H9 (cell line): ENCODE data around the gene RAB5IF. TPM values are rescaled to one million over a fixed set of nuclear protein-coding genes. Genes with fewer than 3 reads are reported as not detected.

Experiments used
- DNase-seq: peaks from one replicate; pipeline ENCODE4 v3.0.0-alpha.2; 2017
- H2AFZ ChIP-seq: one replicate; pipeline ENCODE4 v1.6.1; 2013; ENCODE audit warnings: mild to moderate bottlenecking, low read length, control low read depth, moderate library complexity
- H2AK5ac ChIP-seq: 2 replicates; pipeline ENCODE4 v1.6.1; 2013; ENCODE audit warnings: low read length, control low read depth, mixed read lengths; ENCODE audit not compliant: insufficient read length
- H2BK120ac ChIP-seq: one replicate; pipeline ENCODE4 v1.6.1; 2013; ENCODE audit warnings: low read depth, mild to moderate bottlenecking, low read length, control low read depth, inconsistent platforms; ENCODE audit not compliant: poor library complexity, severe bottlenecking
- H2BK12ac ChIP-seq: 2 replicates; pipeline ENCODE4 v1.6.1; 2013; ENCODE audit warnings: low read length, control low read depth, mixed read lengths, low read depth; ENCODE audit not compliant: insufficient read length
- H2BK15ac ChIP-seq: 2 replicates; pipeline ENCODE4 v1.6.1; 2013; ENCODE audit warnings: low read depth, low read length, control low read depth
- H2BK20ac ChIP-seq: one replicate; pipeline ENCODE4 v1.6.1; 2013; ENCODE audit warnings: low read depth, mild to moderate bottlenecking, low read length, control low read depth, inconsistent platforms; ENCODE audit not compliant: poor library complexity, severe bottlenecking
- H2BK5ac ChIP-seq: 2 replicates; pipeline ENCODE4 v1.6.1; 2013; ENCODE audit warnings: low read length, control low read depth, mixed read lengths; ENCODE audit not compliant: insufficient read length
- H3K14ac ChIP-seq: 2 replicates; pipeline ENCODE4 v1.6.1; 2013; ENCODE audit warnings: low read length, control low read depth; ENCODE audit not compliant: insufficient read depth
- H3K18ac ChIP-seq: 2 replicates; pipeline ENCODE4 v1.6.1; 2013; ENCODE audit warnings: low read depth, mild to moderate bottlenecking, mixed read lengths, low read length, control low read depth; ENCODE audit not compliant: insufficient read length
- H3K23ac ChIP-seq: 2 replicates; pipeline ENCODE4 v1.6.1; 2013; ENCODE audit warnings: low read length, control low read depth, mixed read lengths, low read depth; ENCODE audit not compliant: insufficient read length
- H3K23me2 ChIP-seq: 2 replicates; pipeline ENCODE4 v1.6.1; 2013; ENCODE audit warnings: low read depth, mild to moderate bottlenecking, mixed read lengths, low read length, control low read depth; ENCODE audit not compliant: insufficient read length, poor library complexity, severe bottlenecking
- H3K27ac ChIP-seq: 2 replicates; pipeline ENCODE4 v1.5.1; 2013; ENCODE audit warnings: low read length, control low read depth, mixed read lengths, low read depth; ENCODE audit not compliant: insufficient read length
- H3K27me3 ChIP-seq: 2 replicates; pipeline ENCODE4 v1.6.1; 2013; ENCODE audit warnings: low read length, control low read depth, inconsistent platforms; ENCODE audit not compliant: insufficient read depth
- H3K4ac ChIP-seq: 2 replicates; pipeline ENCODE4 v1.6.1; 2013; ENCODE audit warnings: low read depth, mild to moderate bottlenecking, control low read depth, inconsistent platforms, low read length, moderate library complexity
- H3K4me1 ChIP-seq: 2 replicates; pipeline ENCODE4 v1.6.1; 2013; ENCODE audit warnings: low read length, control low read depth, inconsistent platforms; ENCODE audit not compliant: insufficient read depth
- H3K4me2 ChIP-seq: 2 replicates; pipeline ENCODE4 v1.6.1; 2013; ENCODE audit warnings: low read length, control low read depth, mixed read lengths; ENCODE audit not compliant: insufficient read length, insufficient read depth
- H3K56ac ChIP-seq: 2 replicates; pipeline ENCODE4 v1.6.1; 2013; ENCODE audit warnings: low read depth, mild to moderate bottlenecking, mixed read lengths, low read length, control low read depth; ENCODE audit not compliant: insufficient read length
- H3K79me1 ChIP-seq: 2 replicates; pipeline ENCODE4 v1.6.1; 2013; ENCODE audit warnings: low read depth, mild to moderate bottlenecking, moderate library complexity, low read length, control low read depth, inconsistent platforms; ENCODE audit not compliant: insufficient read depth, poor library complexity, severe bottlenecking
- H3K79me2 ChIP-seq: 2 replicates; pipeline ENCODE4 v1.6.1; 2013; ENCODE audit warnings: low read length, control low read depth, inconsistent platforms; ENCODE audit not compliant: insufficient read depth
- H3K9ac ChIP-seq: 2 replicates; pipeline ENCODE4 v1.6.1; 2013; ENCODE audit warnings: low read length, control low read depth, mixed read lengths; ENCODE audit not compliant: insufficient read length; ENCODE audit errors: extremely low read depth
- H3K9me3 ChIP-seq: one replicate; pipeline ENCODE4 v1.6.1; 2013; ENCODE audit warnings: low read depth, low read length, inconsistent platforms; ENCODE audit not compliant: control insufficient read depth
- H3T11ph ChIP-seq: one replicate; pipeline ENCODE4 v1.6.1; 2013; ENCODE audit warnings: mild to moderate bottlenecking, low read length, control low read depth, inconsistent platforms
- H4K20me1 ChIP-seq: one replicate; pipeline ENCODE4 v1.6.1; 2013; ENCODE audit not compliant: control insufficient read depth, insufficient read length, insufficient read depth
- H4K5ac ChIP-seq: 2 replicates; pipeline ENCODE4 v1.6.1; 2013; ENCODE audit warnings: low read depth, mild to moderate bottlenecking, mixed read lengths, low read length, control low read depth; ENCODE audit not compliant: insufficient read length
- H4K8ac ChIP-seq: replicated peaks from 2 replicates; pipeline ENCODE4 v1.6.1; 2013; ENCODE audit warnings: low read length, control low read depth, mixed read lengths, low read depth; ENCODE audit not compliant: insufficient read length
- H4K91ac ChIP-seq: 2 replicates; pipeline ENCODE4 v1.6.1; 2013; ENCODE audit warnings: low read depth, mild to moderate bottlenecking, moderate library complexity, mixed read lengths, low read length, control low read depth; ENCODE audit not compliant: insufficient read length
- H3K27ac Mint-ChIP-seq, 3 experiments: 2 replicates in 2 of 3; 3 replicates in 1 of 3; pipeline ENCODE4 v1.8.0; 2020 to 2021; ENCODE audit warnings: mixed read lengths in 3 of 3, mild to moderate bottlenecking in 1 of 3, moderate library complexity in 1 of 3
- H3K27me3 Mint-ChIP-seq: 2 replicates; pipeline ENCODE4 v1.8.0; 2021; ENCODE audit warnings: low read depth, mild to moderate bottlenecking, moderate library complexity, mixed read lengths
- H3K36me3 Mint-ChIP-seq, 3 experiments: 2 replicates in 2 of 3; 3 replicates in 1 of 3; pipeline ENCODE4 v1.8.0; 2020 to 2021; ENCODE audit warnings: low read depth in 3 of 3, mixed read lengths in 3 of 3; ENCODE audit not compliant: insufficient read depth in 1 of 3
- H3K4me1 Mint-ChIP-seq, 2 experiments: 2 replicates each; pipeline ENCODE4 v1.8.0; 2020; ENCODE audit warnings: mixed read lengths in 2 of 2
- H3K4me3 Mint-ChIP-seq, 2 experiments: 2 replicates in 1 of 2; 3 replicates in 1 of 2; pipeline ENCODE4 v1.8.0; 2020 to 2021; ENCODE audit warnings: mild to moderate bottlenecking in 2 of 2, mixed read lengths in 2 of 2, moderate library complexity in 1 of 2
- H3K9me3 Mint-ChIP-seq, 2 experiments: 2 replicates in 1 of 2; 3 replicates in 1 of 2; pipeline ENCODE4 v1.8.0; 2020; ENCODE audit warnings: mild to moderate bottlenecking in 2 of 2, mixed read lengths in 2 of 2, moderate library complexity in 1 of 2
- CTCF ChIP-seq: fragments of 200-600 bp; sonication (generic); conservative IDR thresholded peaks from 3 replicates; pipeline ENCODE4 v1.8.0; 2021; ENCODE audit warnings: antibody characterized with exemption, mild to moderate bottlenecking
- WGBS: extraction: QIAGEN DNeasy Blood & Tissue Kit; methylation state at CpG from one replicate; pipeline ENCODE4 v1.1.7; 2013; ENCODE audit warnings: missing lambda C conversion rate, low lambda C conversion rate, mixed read lengths; ENCODE audit not compliant: insufficient read length; ENCODE audit errors: extremely low coverage; 5-methylcytosine and 5-hydroxymethylcytosine counted together
- total RNA-seq: library from RNA; stranded (reverse); gene quantifications from 2 replicates; pipeline ENCODE4 v1.2.1, GENCODE V29; 2021

The RAB5IF gene
- total RNA-seq, 1 experiment from 2014 or later = 96.5 TPM

DNA sequence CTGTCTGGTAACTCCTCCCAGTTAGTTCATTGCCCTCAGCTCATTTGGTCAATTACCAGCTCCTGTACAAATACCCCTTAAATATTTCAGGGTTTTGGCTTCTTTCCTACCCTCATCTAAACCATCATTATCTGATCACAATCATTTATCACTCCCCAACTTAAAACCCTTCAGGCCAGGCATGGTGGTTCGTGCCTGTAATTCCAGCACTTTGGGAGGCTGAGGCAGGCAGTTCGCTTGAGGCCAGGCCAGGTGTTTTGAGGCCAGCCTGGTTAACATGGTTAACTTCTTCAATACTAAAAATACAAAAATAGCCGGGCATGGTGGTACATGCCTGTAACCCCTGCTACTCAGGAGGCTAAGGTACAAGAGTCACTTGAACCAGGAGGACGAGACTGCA, 22.8 kb upstream of the RAB5IF start:
- no peak for TF ChIP-seq CTCF
- Histone ChIP-seq H3K56ac (no peak overlapping the region), H4K8ac (no peak overlapping the region), H3K23ac (no peak overlapping the region), H3K18ac (no peak overlapping the region), H3K9me3 (no peaks in the 10 kb centered on the region), H3K9ac (no peak overlapping the region), H2AK5ac (no peak overlapping the region), H2BK20ac (no peak overlapping the region), H4K5ac (no peak overlapping the region), H2BK15ac (no peak overlapping the region), H3K4me2 (no peak overlapping the region), H3K79me1 (no peaks in the 10 kb centered on the region), H2BK120ac (no peak overlapping the region), H3K23me2 (peaks cover 4% of the 10 kb centered on the region), H3K79me2 (peaks cover 3% of the 10 kb centered on the region; the same call in 1 of the 2 replicates), H3K4ac (no peak overlapping the region), H3K27ac (no peak overlapping the region), H4K91ac (no peak overlapping the region), H2BK12ac (no peak overlapping the region), H3K4me1 (peaks cover 7% of the 10 kb centered on the region; the same call in 1 of the 2 replicates), H2BK5ac (no peak overlapping the region), H2AFZ (no peak overlapping the region), H3T11ph (no peak overlapping the region), H3K14ac (no peak overlapping the region), H3K27me3 (no peaks in the 10 kb centered on the region), H4K20me1 (no peaks in the 10 kb centered on the region)
- peaks cover 38 to 42% of the 10 kb centered on the region in 2 experiments for H3K4me1 Mint-ChIP-seq
- WGBS = no CpG with 5 or more reads among the region's 4 CpGs
- peaks cover 44 to 59% (median 53%) of the 10 kb centered on the region in 3 experiments for H3K36me3 Mint-ChIP-seq
- H3K27ac Mint-ChIP-seq = peak overlapping the region in 2 of 3 experiments; percentile 17 to 49; a peak in 2 of 7 replicates
- H3K27me3 Mint-ChIP-seq = no peaks in the 10 kb centered on the region
- H3K4me3 Mint-ChIP-seq = no peak overlapping the region; a peak in 1 of 5 replicates
- no peak for DNase-seq
- H3K9me3 Mint-ChIP-seq = no peaks in the 10 kb centered on the region; a peak in 1 of 5 replicates
